GM13977 (cell line): Measurements from ENCODE around the gene CHST8.
"Not testable (repeated sequence)": the region's sequence is repeated elsewhere in the genome, so short reads cannot be mapped to it uniquely, and the experiment has no call there.

Experiments used
- DNase-seq: peaks from one replicate; pipeline ENCODE4 v3.0.0; 2012; ENCODE audit warnings: low spot score
- CTCF ChIP-seq: IDR thresholded peaks from 2 replicates; pipeline ENCODE4 v1.5.1; 2012; ENCODE audit warnings: mild to moderate bottlenecking, control low read depth; ENCODE audit not compliant: insufficient read depth; ENCODE audit errors: extremely low read depth, missing control alignments
- in situ Hi-C: fragments of 300-500 bp; cut with MboI; formaldehyde crosslinking; loops from one replicate; pipeline ENCODE4 v1.12.0; 2022; ENCODE audit warnings: low sequenced_read_pairs, low pct_unique_long_range_greater_than_20kb, mixed read lengths, inconsistent platforms; ENCODE audit not compliant: unreplicated experiment

Gene CHST8

DNA sequence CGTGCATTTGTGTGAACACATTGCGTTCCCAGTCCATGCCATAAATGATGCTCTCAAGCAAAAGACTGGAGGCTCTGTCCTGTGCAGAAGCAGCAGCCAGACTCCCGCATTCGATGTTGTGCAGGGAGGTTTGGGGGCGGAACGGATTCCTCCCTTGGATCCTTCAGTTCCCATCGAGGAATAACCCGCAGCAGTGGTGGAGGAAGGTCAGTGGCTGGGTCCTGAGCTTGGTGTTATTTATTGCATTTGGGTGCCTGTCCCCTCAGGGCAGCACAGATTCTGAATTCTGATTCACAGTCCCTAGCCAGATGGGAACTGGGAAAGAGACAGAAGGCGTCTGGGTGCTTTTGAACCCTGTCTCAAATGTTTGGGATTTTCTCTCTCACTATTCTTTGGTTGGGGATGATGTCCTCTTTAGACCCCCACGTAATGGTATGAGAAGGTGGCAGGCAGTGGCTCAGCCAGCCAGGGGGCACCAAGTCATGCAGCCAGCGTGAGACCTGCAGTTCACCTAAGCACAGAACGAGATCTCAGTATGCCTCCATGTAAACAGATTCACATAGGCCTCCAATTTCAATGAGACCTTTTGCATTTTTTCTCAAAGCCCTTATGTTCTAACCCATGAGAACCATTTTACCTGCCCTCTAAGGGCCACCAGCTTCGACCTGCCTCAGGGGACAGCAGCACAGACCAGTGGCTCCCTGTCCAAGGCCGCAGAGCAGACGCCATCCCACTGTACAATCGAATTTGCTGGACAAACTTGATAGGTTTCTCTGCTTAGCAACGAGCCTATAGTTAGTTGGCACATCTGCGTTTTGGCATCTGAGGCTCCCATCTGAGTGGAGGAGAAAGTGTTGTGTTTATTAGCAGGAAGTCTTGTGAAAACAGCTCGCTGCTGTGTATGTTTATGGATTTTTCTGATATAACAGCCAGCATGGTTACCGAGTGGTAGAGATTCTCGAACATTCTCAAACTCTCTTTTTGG is 192.7 kb downstream of the CHST8 start:
- no peak for TF ChIP-seq CTCF
- in situ Hi-C loops, result no loop called here
- no peak for DNase-seq

- no peak for TF ChIP-seq CTCF
- no peak for DNase-seq
- in situ Hi-C loops, result no loop called here
Measured at GRCh38 chr19:33815380-33816340, 193.9 kb downstream of the CHST8 start.

GRCh38 chr19:33818411-33818810 is 196.7 kb downstream of the CHST8 start:
- TF ChIP-seq CTCF, result no peak
- DNase-seq, result no peak
- in situ Hi-C loops, result no loop called here

DNA sequence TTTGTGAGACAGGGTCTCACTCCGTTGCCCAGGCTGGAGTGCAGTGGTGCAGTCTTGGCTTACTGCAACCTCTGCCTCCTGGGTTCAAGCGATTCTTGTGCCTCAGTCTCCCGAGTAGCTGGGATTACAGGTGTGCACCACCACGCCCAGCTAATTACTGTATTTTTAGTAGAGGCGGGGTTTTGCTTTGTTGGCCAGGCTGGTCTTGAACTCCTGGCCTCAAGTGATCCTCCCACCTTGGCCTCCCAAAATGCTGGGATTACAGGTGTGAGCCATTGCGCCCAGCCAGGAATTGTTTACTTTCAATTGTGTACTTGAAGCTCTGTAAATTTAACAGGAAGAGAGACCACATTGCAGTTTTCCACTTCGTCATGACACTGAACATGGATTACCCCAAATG is 197.3 kb downstream of the CHST8 start:
- in situ Hi-C loops, DNase-seq: not testable (repeated sequence)

GRCh38 chr19:33819506-33819879 is 197.7 kb downstream of the CHST8 start:
- in situ Hi-C loops, result no loop called here
- no peak for DNase-seq
- no peak for TF ChIP-seq CTCF

- in situ Hi-C loops, result no loop called here
- peak; percentile 58 for DNase-seq
- TF ChIP-seq CTCF, result no peak
Measured at GRCh38 chr19:33819880-33820781, 198.4 kb downstream of the CHST8 start.
